Activated naive CD8-positive, alpha-beta T cell treated with anti-CD3 and anti-CD28 coated beads, Interleukin-2, amount 50 U/mL, for 24 hours (primary cell): Measurements from ENCODE around the gene COQ4.

Experiments used
- ATAC-seq: fragments of 150-1000 bp; cut with Tn5 transposase; one replicate; pipeline ENCODE4 v1.10.0; 2021
- DNase-seq: peaks from one replicate; pipeline ENCODE4 v3.0.0; 2021
- H3K27ac Mint-ChIP-seq: one replicate; pipeline ENCODE4 v1.8.0; 2021; ENCODE audit warnings: mild to moderate bottlenecking, mixed read lengths
- H3K27me3 Mint-ChIP-seq: one replicate; pipeline ENCODE4 v1.8.0; 2021; ENCODE audit warnings: mixed read lengths
- H3K36me3 Mint-ChIP-seq: one replicate; pipeline ENCODE4 v1.8.0; 2021; ENCODE audit warnings: low read depth, mixed read lengths
- H3K4me1 Mint-ChIP-seq: one replicate; pipeline ENCODE4 v1.8.0; 2021; ENCODE audit warnings: mixed read lengths
- H3K4me3 Mint-ChIP-seq: one replicate; pipeline ENCODE4 v1.8.0; 2021; ENCODE audit warnings: mild to moderate bottlenecking, moderate library complexity, mixed read lengths
- H3K9me3 Mint-ChIP-seq: one replicate; pipeline ENCODE4 v1.8.0; 2021; ENCODE audit warnings: mixed read lengths

COQ4 gene

GRCh38 chr9:128293091-128293490 is 29.5 kb upstream of the COQ4 start:
- Mint-ChIP-seq H3K9me3 (no peaks in the 10 kb centered on the region), H3K36me3 (no peaks in the 10 kb centered on the region), H3K4me3 (no peak overlapping the region), H3K27ac (no peak overlapping the region), H3K27me3 (no peaks in the 10 kb centered on the region), H3K4me1 (peaks cover 3% of the 10 kb centered on the region)
- no peak for ATAC-seq
- no peak for DNase-seq

- Mint-ChIP-seq H3K4me3 (no peak overlapping the region), H3K27me3 (no peaks in the 10 kb centered on the region), H3K9me3 (no peaks in the 10 kb centered on the region), H3K4me1 (peaks cover 3% of the 10 kb centered on the region), H3K36me3 (no peaks in the 10 kb centered on the region), H3K27ac (no peak overlapping the region)
- ATAC-seq, result no peak
- no peak for DNase-seq
Observed at GRCh38 chr9:128294142-128294541, 28.5 kb upstream of the COQ4 start.

GRCh38 chr9:128296340-128297220 is 26.1 kb upstream of the COQ4 start:
- no peaks in the 10 kb centered on the region for H3K36me3 Mint-ChIP-seq
- H3K27ac Mint-ChIP-seq, result no peak overlapping the region
- no peak for DNase-seq
- ATAC-seq, result no peak
- no peaks in the 10 kb centered on the region for H3K9me3 Mint-ChIP-seq
- no peaks in the 10 kb centered on the region for H3K27me3 Mint-ChIP-seq
- no peak overlapping the region for H3K4me3 Mint-ChIP-seq
- peaks cover 3% of the 10 kb centered on the region for H3K4me1 Mint-ChIP-seq

GRCh38 chr9:128297221-128297773 is 25.3 kb upstream of the COQ4 start:
- no peak overlapping the region for H3K4me3 Mint-ChIP-seq
- DNase-seq, result no peak
- H3K4me1 Mint-ChIP-seq, result peaks cover 3% of the 10 kb centered on the region
- ATAC-seq, result no peak
- H3K27me3 Mint-ChIP-seq, result no peaks in the 10 kb centered on the region
- no peak overlapping the region for H3K27ac Mint-ChIP-seq
- H3K9me3 Mint-ChIP-seq, result no peaks in the 10 kb centered on the region
- no peaks in the 10 kb centered on the region for H3K36me3 Mint-ChIP-seq

- Mint-ChIP-seq H3K27me3 (no peaks in the 10 kb centered on the region), H3K27ac (no peak overlapping the region), H3K4me3 (no peak overlapping the region), H3K9me3 (no peaks in the 10 kb centered on the region), H3K36me3 (no peaks in the 10 kb centered on the region), H3K4me1 (peaks cover 3% of the 10 kb centered on the region)
- DNase-seq (no peak), ATAC-seq (no peak)
Observed at GRCh38 chr9:128298535-128299482, 23.8 kb upstream of the COQ4 start.

- Mint-ChIP-seq H3K4me1 (peaks cover 2% of the 10 kb centered on the region), H3K36me3 (peaks cover 8% of the 10 kb centered on the region), H3K27me3 (no peaks in the 10 kb centered on the region), H3K9me3 (no peaks in the 10 kb centered on the region), H3K27ac (no peak overlapping the region), H3K4me3 (no peak overlapping the region)
- DNase-seq (no peak), ATAC-seq (no peak)
Observed at GRCh38 chr9:128304136-128304970, 18.3 kb upstream of the COQ4 start.

GRCh38 chr9:128304971-128305288 is 17.7 kb upstream of the COQ4 start:
- no peaks in the 10 kb centered on the region for H3K9me3 Mint-ChIP-seq
- no peak for DNase-seq
- no peaks in the 10 kb centered on the region for H3K27me3 Mint-ChIP-seq
- no peak overlapping the region for H3K27ac Mint-ChIP-seq
- H3K36me3 Mint-ChIP-seq, result peaks cover 12% of the 10 kb centered on the region
- ATAC-seq, result no peak
- peaks cover 2% of the 10 kb centered on the region for H3K4me1 Mint-ChIP-seq
- no peak overlapping the region for H3K4me3 Mint-ChIP-seq

- no peaks in the 10 kb centered on the region for H3K9me3 Mint-ChIP-seq
- H3K4me3 Mint-ChIP-seq, result no peak overlapping the region
- no peak for DNase-seq
- H3K4me1 Mint-ChIP-seq, result peaks cover 2% of the 10 kb centered on the region
- H3K27me3 Mint-ChIP-seq, result no peaks in the 10 kb centered on the region
- ATAC-seq, result no peak
- H3K27ac Mint-ChIP-seq, result no peak overlapping the region
- peaks cover 18% of the 10 kb centered on the region for H3K36me3 Mint-ChIP-seq
Observed at GRCh38 chr9:128309551-128309950, 13.1 kb upstream of the COQ4 start.

GRCh38 chr9:128310461-128310860 is 12.2 kb upstream of the COQ4 start:
- DNase-seq (no peak), ATAC-seq (no peak)
- Mint-ChIP-seq H3K9me3 (no peaks in the 10 kb centered on the region), H3K4me3 (no peak overlapping the region), H3K27ac (no peak overlapping the region), H3K4me1 (peaks cover 2% of the 10 kb centered on the region), H3K36me3 (peaks cover 18% of the 10 kb centered on the region), H3K27me3 (no peaks in the 10 kb centered on the region)

- Mint-ChIP-seq H3K36me3 (peaks cover 20% of the 10 kb centered on the region), H3K4me3 (no peak overlapping the region), H3K4me1 (no peaks in the 10 kb centered on the region), H3K27me3 (no peaks in the 10 kb centered on the region), H3K27ac (no peak overlapping the region), H3K9me3 (no peaks in the 10 kb centered on the region)
- ATAC-seq, result no peak
- DNase-seq, result no peak
Observed at GRCh38 chr9:128314697-128315096, 7.9 kb upstream of the COQ4 start.

GRCh38 chr9:128316421-128316820 is 6.2 kb upstream of the COQ4 start:
- no peak overlapping the region for H3K27ac Mint-ChIP-seq
- no peak for ATAC-seq

GRCh38 chr9:128317629-128318028 is 5.0 kb upstream of the COQ4 start:
- DNase-seq (no peak), ATAC-seq (no peak)
- Mint-ChIP-seq H3K4me3 (no peak overlapping the region), H3K4me1 (peaks cover 13% of the 10 kb centered on the region), H3K36me3 (peaks cover 15% of the 10 kb centered on the region), H3K27ac (no peak overlapping the region), H3K9me3 (no peaks in the 10 kb centered on the region), H3K27me3 (peaks cover 4% of the 10 kb centered on the region)

More at GRCh38 chr9:128316421-128316820, 6.2 kb upstream of the COQ4 start:
- Mint-ChIP-seq H3K36me3 (peaks cover 15% of the 10 kb centered on the region), H3K9me3 (no peaks in the 10 kb centered on the region), H3K4me1 (peaks cover 5% of the 10 kb centered on the region), H3K27me3 (no peaks in the 10 kb centered on the region), H3K4me3 (no peak overlapping the region)
- no peak for DNase-seq

- ATAC-seq, result no peak
- DNase-seq, result no peak
- Mint-ChIP-seq H3K27me3 (peaks cover 4% of the 10 kb centered on the region), H3K36me3 (peaks cover 22% of the 10 kb centered on the region), H3K4me1 (peaks cover 32% of the 10 kb centered on the region), H3K27ac (no peak overlapping the region), H3K4me3 (peak overlapping the region; percentile 99), H3K9me3 (no peaks in the 10 kb centered on the region)
Observed at GRCh38 chr9:128321343-128321742, 1.3 kb upstream of the COQ4 start.

GRCh38 chr9:128321879-128322403 is 698 bp upstream of the COQ4 start:
- Mint-ChIP-seq H3K9me3 (no peaks in the 10 kb centered on the region), H3K36me3 (peaks cover 19% of the 10 kb centered on the region), H3K4me3 (peak overlapping the region; percentile 99), H3K4me1 (peaks cover 32% of the 10 kb centered on the region), H3K27ac (peak overlapping the region; percentile 99), H3K27me3 (peaks cover 4% of the 10 kb centered on the region)
- ATAC-seq, result no peak
- no peak for DNase-seq
